ENCODE measurements around the gene CBY3. TPM values are rescaled to one million over a fixed set of nuclear protein-coding genes. Genes with fewer than 3 reads are reported as not detected.
"Not testable (repeated sequence)": the region's sequence is repeated elsewhere in the genome, so short reads cannot be mapped to it uniquely, and the experiment has no call there.

Gene CBY3
- polyA plus RNA-seq, 1 donor (not counting 4 experiments of a cell fraction or from before 2014, with no cell fraction given) = not detected

DNA sequence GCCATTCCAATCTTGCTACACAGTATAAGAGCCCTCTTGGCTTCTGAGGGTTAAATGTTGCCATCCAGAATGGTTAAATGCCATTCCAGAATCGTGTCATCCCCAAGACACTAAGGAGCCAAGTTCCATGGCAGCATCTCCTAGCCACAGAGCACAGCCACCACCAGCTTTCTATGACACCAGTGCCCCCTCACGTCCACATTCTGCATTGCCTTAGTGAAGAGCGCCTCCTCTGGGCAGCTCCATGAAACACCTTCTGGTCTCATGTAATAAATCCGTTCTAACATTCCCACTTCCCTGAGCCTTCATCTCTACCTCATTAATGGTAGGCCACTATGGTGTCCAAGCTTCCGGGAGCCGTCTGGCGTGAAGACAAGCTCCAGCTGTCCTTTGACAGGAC is 12.4 kb downstream of the CBY3 start:
- Histone ChIP-seq H3K79me2 (ENCODE audit: control insufficient read depth, insufficient read depth, low read length) (no peaks in the 10 kb centered on the region), H3K4me1 (ENCODE audit: control insufficient read depth, extremely low read depth, insufficient read depth, low read length) (no peaks in the 10 kb centered on the region), H2AFZ (ENCODE audit: control insufficient read depth, low read length) (no peak overlapping the region), H3K9ac (ENCODE audit: control insufficient read depth, extremely low read depth, insufficient read depth, low read length) (no peak overlapping the region), H3K36me3 (ENCODE audit: control insufficient read depth in 2 of 2, extremely low read depth in 1 of 2, insufficient read depth in 2 of 2, low read length in 2 of 2) (peaks cover 0 to 3% of the 10 kb centered on the region in 2 experiments), H4K20me1 (ENCODE audit: control insufficient read depth, extremely low read depth, insufficient read depth, low read length) (no peaks in the 10 kb centered on the region), H3K27me3 (ENCODE audit: control insufficient read depth, extremely low read depth, insufficient read depth, low read length) (no peaks in the 10 kb centered on the region), H3K9me3 (ENCODE audit: control insufficient read depth, low read depth, low read length) (no peaks in the 10 kb centered on the region), H3K9me1 (ENCODE audit: control insufficient read depth, extremely low read depth, insufficient read depth, low read length) (no peaks in the 10 kb centered on the region), H3K27ac (ENCODE audit: control insufficient read depth, insufficient read depth, low read length) (no peak overlapping the region), H3K4me3 (ENCODE audit: control insufficient read depth in 2 of 3, extremely low read depth in 1 of 3, insufficient read depth in 2 of 3, low read depth in 1 of 3, low read length in 3 of 3) (no peak overlapping the region), H3K4me2 (ENCODE audit: control insufficient read depth, extremely low read depth, insufficient read depth, low read depth, low read length) (no peak overlapping the region)
- no peak for FAIRE-seq
- DNase-seq (ENCODE audit: low read depth, low spot score) = no peak
- TF ChIP-seq, protein P1, sequence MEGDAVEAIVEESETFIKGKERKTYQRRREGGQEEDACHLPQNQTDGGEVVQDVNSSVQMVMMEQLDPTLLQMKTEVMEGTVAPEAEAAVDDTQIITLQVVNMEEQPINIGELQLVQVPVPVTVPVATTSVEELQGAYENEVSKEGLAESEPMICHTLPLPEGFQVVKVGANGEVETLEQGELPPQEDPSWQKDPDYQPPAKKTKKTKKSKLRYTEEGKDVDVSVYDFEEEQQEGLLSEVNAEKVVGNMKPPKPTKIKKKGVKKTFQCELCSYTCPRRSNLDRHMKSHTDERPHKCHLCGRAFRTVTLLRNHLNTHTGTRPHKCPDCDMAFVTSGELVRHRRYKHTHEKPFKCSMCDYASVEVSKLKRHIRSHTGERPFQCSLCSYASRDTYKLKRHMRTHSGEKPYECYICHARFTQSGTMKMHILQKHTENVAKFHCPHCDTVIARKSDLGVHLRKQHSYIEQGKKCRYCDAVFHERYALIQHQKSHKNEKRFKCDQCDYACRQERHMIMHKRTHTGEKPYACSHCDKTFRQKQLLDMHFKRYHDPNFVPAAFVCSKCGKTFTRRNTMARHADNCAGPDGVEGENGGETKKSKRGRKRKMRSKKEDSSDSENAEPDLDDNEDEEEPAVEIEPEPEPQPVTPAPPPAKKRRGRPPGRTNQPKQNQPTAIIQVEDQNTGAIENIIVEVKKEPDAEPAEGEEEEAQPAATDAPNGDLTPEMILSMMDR (optimal IDR thresholded peaks at IDR 0.05 in 1 of 3, IDR thresholded peaks at IDR 0.05 in 1 of 3, conservative IDR thresholded peaks at IDR 0.05 in 1 of 3; ENCODE audit: extremely low read depth in 1 of 3, insufficient read depth in 2 of 3, low read length in 3 of 3) = peak; percentile 86 to 93 (median 87)
- TF ChIP-seq EZH2 (IDR thresholded peaks at IDR 0.05; ENCODE audit: low read length) = no peak
- dilution Hi-C loops (cut with MboI; ENCODE audit: extremely low pct_ligation_motif_present, low sequenced_read_pairs) = no loop called here

DNA sequence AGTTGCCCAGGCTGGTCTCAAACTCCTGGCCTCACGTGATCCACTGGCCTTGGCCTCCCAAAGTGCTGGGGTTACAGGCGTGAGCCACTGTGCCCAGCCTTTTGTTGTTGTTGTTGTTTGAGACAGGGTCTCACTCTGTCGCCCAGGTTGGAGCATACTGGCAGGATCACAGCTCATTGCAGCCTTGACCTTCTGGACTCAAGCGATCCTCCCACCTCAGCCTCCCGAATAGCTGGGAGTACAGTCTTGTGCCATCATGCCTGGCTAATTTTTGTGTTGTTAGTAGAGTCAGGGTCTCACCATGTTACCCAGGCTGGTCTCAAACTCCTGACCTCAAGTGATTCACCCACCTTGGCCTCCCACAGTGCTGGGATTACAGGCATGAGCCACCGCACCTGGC is 19.2 kb downstream of the CBY3 start:
- H3K9ac ChIP-seq (ENCODE audit: control insufficient read depth, extremely low read depth, insufficient read depth, low read length); H3K4me1 ChIP-seq (ENCODE audit: control insufficient read depth, extremely low read depth, insufficient read depth, low read length); FAIRE-seq; H3K36me3 ChIP-seq (ENCODE audit: control insufficient read depth in 2 of 2, extremely low read depth in 1 of 2, insufficient read depth in 2 of 2, low read length in 2 of 2); H3K9me3 ChIP-seq (ENCODE audit: control insufficient read depth, low read depth, low read length); H3K4me3 ChIP-seq (ENCODE audit: control insufficient read depth in 2 of 3, extremely low read depth in 1 of 3, insufficient read depth in 2 of 3, low read depth in 1 of 3, low read length in 3 of 3); H3K79me2 ChIP-seq (ENCODE audit: control insufficient read depth, insufficient read depth, low read length); H3K4me2 ChIP-seq (ENCODE audit: control insufficient read depth, extremely low read depth, insufficient read depth, low read depth, low read length); H3K27me3 ChIP-seq (ENCODE audit: control insufficient read depth, extremely low read depth, insufficient read depth, low read length); H2AFZ ChIP-seq (ENCODE audit: control insufficient read depth, low read length); DNase-seq (ENCODE audit: low read depth, low spot score); dilution Hi-C loops (cut with MboI; ENCODE audit: extremely low pct_ligation_motif_present, low sequenced_read_pairs); H3K27ac ChIP-seq (ENCODE audit: control insufficient read depth, insufficient read depth, low read length); H3K9me1 ChIP-seq (ENCODE audit: control insufficient read depth, extremely low read depth, insufficient read depth, low read length); H4K20me1 ChIP-seq (ENCODE audit: control insufficient read depth, extremely low read depth, insufficient read depth, low read length): not testable (repeated sequence)

- H3K4me1 ChIP-seq (ENCODE audit: control insufficient read depth, extremely low read depth, insufficient read depth, low read length) = not testable (repeated sequence)
- peak overlapping the region; percentile 56 for H3K27ac ChIP-seq (ENCODE audit: control insufficient read depth, insufficient read depth, low read length)
Observed at GRCh38 chr5:179658179-179658856, 22.5 kb downstream of the CBY3 start.

GRCh38 chr5:179657302-179658178 is 23.3 kb downstream of the CBY3 start:
- H3K4me2 ChIP-seq (ENCODE audit: control insufficient read depth, extremely low read depth, insufficient read depth, low read depth, low read length); H2AFZ ChIP-seq (ENCODE audit: control insufficient read depth, low read length); DNase-seq (ENCODE audit: low read depth, low spot score); H3K36me3 ChIP-seq (ENCODE audit: control insufficient read depth in 2 of 2, extremely low read depth in 1 of 2, insufficient read depth in 2 of 2, low read length in 2 of 2); H3K9me3 ChIP-seq (ENCODE audit: control insufficient read depth, low read depth, low read length); H3K27ac ChIP-seq (ENCODE audit: control insufficient read depth, insufficient read depth, low read length); H3K4me1 ChIP-seq (ENCODE audit: control insufficient read depth, extremely low read depth, insufficient read depth, low read length); H4K20me1 ChIP-seq (ENCODE audit: control insufficient read depth, extremely low read depth, insufficient read depth, low read length); dilution Hi-C loops (cut with MboI; ENCODE audit: extremely low pct_ligation_motif_present, low sequenced_read_pairs); H3K9me1 ChIP-seq (ENCODE audit: control insufficient read depth, extremely low read depth, insufficient read depth, low read length); H3K9ac ChIP-seq (ENCODE audit: control insufficient read depth, extremely low read depth, insufficient read depth, low read length); H3K79me2 ChIP-seq (ENCODE audit: control insufficient read depth, insufficient read depth, low read length); H3K4me3 ChIP-seq (ENCODE audit: control insufficient read depth in 2 of 3, extremely low read depth in 1 of 3, insufficient read depth in 2 of 3, low read depth in 1 of 3, low read length in 3 of 3); H3K27me3 ChIP-seq (ENCODE audit: control insufficient read depth, extremely low read depth, insufficient read depth, low read length): not testable (repeated sequence)
- FAIRE-seq = peak; percentile 36

More at GRCh38 chr5:179658179-179658856, 22.5 kb downstream of the CBY3 start:
- H3K4me2 ChIP-seq (ENCODE audit: control insufficient read depth, extremely low read depth, insufficient read depth, low read depth, low read length) = peak overlapping the region; percentile 98
- DNase-seq (ENCODE audit: low read depth, low spot score); H3K27me3 ChIP-seq (ENCODE audit: control insufficient read depth, extremely low read depth, insufficient read depth, low read length); H3K79me2 ChIP-seq (ENCODE audit: control insufficient read depth, insufficient read depth, low read length); H3K9me1 ChIP-seq (ENCODE audit: control insufficient read depth, extremely low read depth, insufficient read depth, low read length); H3K9me3 ChIP-seq (ENCODE audit: control insufficient read depth, low read depth, low read length); H4K20me1 ChIP-seq (ENCODE audit: control insufficient read depth, extremely low read depth, insufficient read depth, low read length); dilution Hi-C loops (cut with MboI; ENCODE audit: extremely low pct_ligation_motif_present, low sequenced_read_pairs); FAIRE-seq; H3K36me3 ChIP-seq (ENCODE audit: control insufficient read depth in 2 of 2, extremely low read depth in 1 of 2, insufficient read depth in 2 of 2, low read length in 2 of 2): not testable (repeated sequence)
- peak overlapping the region; percentile 47 to 89 (median 77) for H3K4me3 ChIP-seq (ENCODE audit: control insufficient read depth in 2 of 3, extremely low read depth in 1 of 3, insufficient read depth in 2 of 3, low read depth in 1 of 3, low read length in 3 of 3)
- H3K9ac ChIP-seq (ENCODE audit: control insufficient read depth, extremely low read depth, insufficient read depth, low read length) = peak overlapping the region; percentile 78
- H2AFZ ChIP-seq (ENCODE audit: control insufficient read depth, low read length) = peak overlapping the region; percentile 90
